Ishikawa (cell line): ENCODE results near the gene HBZ.

ENCODE experiments used
- CEBPB ChIP-seq: IDR thresholded peaks from 2 replicates; pipeline ENCODE4 v1.6.1; 2012
- CREB1 ChIP-seq: IDR thresholded peaks from 2 replicates; pipeline ENCODE4 v1.6.1; 2012; ENCODE audit warnings: low read depth
- EGR1 ChIP-seq: IDR thresholded peaks from 2 replicates; pipeline ENCODE4 v1.6.1; 2012
- EP300 ChIP-seq: IDR thresholded peaks from 2 replicates; pipeline ENCODE4 v1.6.1; 2012; ENCODE audit warnings: borderline replicate concordance
- FOXM1 ChIP-seq: IDR thresholded peaks from 2 replicates; pipeline ENCODE4 v1.6.1; 2012; ENCODE audit warnings: low read depth, borderline replicate concordance
- RAD21 ChIP-seq: IDR thresholded peaks from 2 replicates; pipeline ENCODE4 v1.6.1; 2012; ENCODE audit warnings: low read depth
- TCF12 ChIP-seq: IDR thresholded peaks from 2 replicates; pipeline ENCODE4 v1.6.1; 2012; ENCODE audit warnings: low read depth
- TEAD4 ChIP-seq: IDR thresholded peaks from 2 replicates; pipeline ENCODE4 v1.6.1; 2012
- YY1 ChIP-seq: IDR thresholded peaks from 2 replicates; pipeline ENCODE4 v1.6.1; 2012; ENCODE audit warnings: low read depth
- ZBTB7A ChIP-seq: IDR thresholded peaks from 2 replicates; pipeline ENCODE4 v1.6.1; 2012; ENCODE audit warnings: low read depth
- TF ChIP-seq, protein P1 (sequence below): IDR thresholded peaks from 2 replicates; pipeline ENCODE4 v1.6.1; 2012; ENCODE audit warnings: low read depth, mild to moderate bottlenecking
- TF ChIP-seq, protein P2 (sequence below): IDR thresholded peaks from 2 replicates; pipeline ENCODE4 v1.6.1; 2012

- TF ChIP-seq, protein P1, sequence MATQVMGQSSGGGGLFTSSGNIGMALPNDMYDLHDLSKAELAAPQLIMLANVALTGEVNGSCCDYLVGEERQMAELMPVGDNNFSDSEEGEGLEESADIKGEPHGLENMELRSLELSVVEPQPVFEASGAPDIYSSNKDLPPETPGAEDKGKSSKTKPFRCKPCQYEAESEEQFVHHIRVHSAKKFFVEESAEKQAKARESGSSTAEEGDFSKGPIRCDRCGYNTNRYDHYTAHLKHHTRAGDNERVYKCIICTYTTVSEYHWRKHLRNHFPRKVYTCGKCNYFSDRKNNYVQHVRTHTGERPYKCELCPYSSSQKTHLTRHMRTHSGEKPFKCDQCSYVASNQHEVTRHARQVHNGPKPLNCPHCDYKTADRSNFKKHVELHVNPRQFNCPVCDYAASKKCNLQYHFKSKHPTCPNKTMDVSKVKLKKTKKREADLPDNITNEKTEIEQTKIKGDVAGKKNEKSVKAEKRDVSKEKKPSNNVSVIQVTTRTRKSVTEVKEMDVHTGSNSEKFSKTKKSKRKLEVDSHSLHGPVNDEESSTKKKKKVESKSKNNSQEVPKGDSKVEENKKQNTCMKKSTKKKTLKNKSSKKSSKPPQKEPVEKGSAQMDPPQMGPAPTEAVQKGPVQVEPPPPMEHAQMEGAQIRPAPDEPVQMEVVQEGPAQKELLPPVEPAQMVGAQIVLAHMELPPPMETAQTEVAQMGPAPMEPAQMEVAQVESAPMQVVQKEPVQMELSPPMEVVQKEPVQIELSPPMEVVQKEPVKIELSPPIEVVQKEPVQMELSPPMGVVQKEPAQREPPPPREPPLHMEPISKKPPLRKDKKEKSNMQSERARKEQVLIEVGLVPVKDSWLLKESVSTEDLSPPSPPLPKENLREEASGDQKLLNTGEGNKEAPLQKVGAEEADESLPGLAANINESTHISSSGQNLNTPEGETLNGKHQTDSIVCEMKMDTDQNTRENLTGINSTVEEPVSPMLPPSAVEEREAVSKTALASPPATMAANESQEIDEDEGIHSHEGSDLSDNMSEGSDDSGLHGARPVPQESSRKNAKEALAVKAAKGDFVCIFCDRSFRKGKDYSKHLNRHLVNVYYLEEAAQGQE: no peak
- TF ChIP-seq TCF12: no peak
- TF ChIP-seq CEBPB: no peak
- no peak for TF ChIP-seq ZBTB7A
- no peak for TF ChIP-seq RAD21
- TF ChIP-seq FOXM1: no peak
- TF ChIP-seq, protein P2, sequence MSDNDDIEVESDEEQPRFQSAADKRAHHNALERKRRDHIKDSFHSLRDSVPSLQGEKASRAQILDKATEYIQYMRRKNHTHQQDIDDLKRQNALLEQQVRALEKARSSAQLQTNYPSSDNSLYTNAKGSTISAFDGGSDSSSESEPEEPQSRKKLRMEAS: no peak
- TF ChIP-seq EP300: no peak
- no peak for TF ChIP-seq CREB1
- TF ChIP-seq EGR1: no peak
- TF ChIP-seq TEAD4: no peak
- no peak for TF ChIP-seq YY1
Measured at GRCh38 chr16:203246-203645, 50.8 kb downstream of the HBZ start.
